Daoy (cell line): ENCODE data around the gene SLC22A1. TPM values are rescaled to one million over a fixed set of nuclear protein-coding genes. Genes with fewer than 3 reads are reported as not detected.

Source experiments
- DNase-seq: peaks from one replicate; pipeline ENCODE4 v3.0.0-alpha.2; 2015; ENCODE audit warnings: low read depth
- total RNA-seq: library from RNA; depleted of rRNA; stranded (reverse); fragments of >200 nt; shearing (Covaris generic); gene quantifications from 2 replicates; pipeline ENCODE4 v1.2.3, GENCODE V29; 2014

The SLC22A1 gene
- total RNA-seq, 1 experiment from 2014 or later, result 0.23 TPM

GRCh38 chr6:160172704-160173103 lies 51.1 kb downstream of the SLC22A1 start:
- no peak for DNase-seq

GRCh38 chr6:160173806-160174527 lies 52.4 kb downstream of the SLC22A1 start:
- no peak for DNase-seq

- DNase-seq, result no peak
Measured at GRCh38 chr6:160174681-160175080, 53.1 kb downstream of the SLC22A1 start.

- no peak for DNase-seq
Measured at GRCh38 chr6:160177220-160177619, 55.6 kb downstream of the SLC22A1 start.

- no peak for DNase-seq
Measured at GRCh38 chr6:160178271-160178670, 56.7 kb downstream of the SLC22A1 start.

GRCh38 chr6:160180706-160181105 lies 59.1 kb downstream of the SLC22A1 start:
- no peak for DNase-seq

GRCh38 chr6:160188773-160189172 lies 67.2 kb downstream of the SLC22A1 start:
- peak; percentile 26 for DNase-seq

- no peak for DNase-seq
Measured at GRCh38 chr6:160190081-160190480, 68.5 kb downstream of the SLC22A1 start.

- no peak for DNase-seq
Measured at GRCh38 chr6:160190973-160191372, 69.4 kb downstream of the SLC22A1 start.

GRCh38 chr6:160192840-160193239 lies 71.2 kb downstream of the SLC22A1 start:
- DNase-seq, result no peak

- DNase-seq, result no peak
Measured at GRCh38 chr6:160194808-160195207, 73.2 kb downstream of the SLC22A1 start.

GRCh38 chr6:160197662-160198061 lies 76.0 kb downstream of the SLC22A1 start:
- DNase-seq, result no peak

- no peak for DNase-seq
Measured at GRCh38 chr6:160198606-160199211, 77.1 kb downstream of the SLC22A1 start.

GRCh38 chr6:160201061-160201460 lies 79.4 kb downstream of the SLC22A1 start:
- no peak for DNase-seq

GRCh38 chr6:160202411-160202810 lies 80.8 kb downstream of the SLC22A1 start:
- DNase-seq, result no peak

- DNase-seq, result no peak
Measured at GRCh38 chr6:160203076-160203475, 81.5 kb downstream of the SLC22A1 start.

- no peak for DNase-seq
Measured at GRCh38 chr6:160203522-160203921, 81.9 kb downstream of the SLC22A1 start.

GRCh38 chr6:160203953-160204352 lies 82.3 kb downstream of the SLC22A1 start:
- DNase-seq, result no peak

GRCh38 chr6:160204710-160205109 lies 83.1 kb downstream of the SLC22A1 start:
- DNase-seq, result no peak

GRCh38 chr6:160207618-160208017 lies 86.0 kb downstream of the SLC22A1 start:
- DNase-seq, result no peak
